ENCODE measurements around the gene GLIS1. TPM values are rescaled to one million over a fixed set of nuclear protein-coding genes. Genes with fewer than 3 reads are reported as not detected.

Gene GLIS1
- total and polyA plus RNA-seq, 2 experiments from 2014 or later: 0.13 to 1.3 TPM

- WGBS (ENCODE audit: low lambda C conversion rate, missing lambda C conversion rate): 87% methylated on average over 3 of the region's 3 CpGs
- H3K36me3 ChIP-seq (replicated peaks; ENCODE audit: insufficient read depth, low read depth): no peaks in the 10 kb centered on the region
- H4K20me1 ChIP-seq (ENCODE audit: insufficient read depth, poor library complexity, severe bottlenecking): no peaks in the 10 kb centered on the region
- DNase-seq (ENCODE audit: low spot score): no peak
- TF ChIP-seq EZH2phosphoT487 (IDR thresholded peaks at IDR 0.05; ENCODE audit: low read depth, severe bottlenecking, unreplicated experiment) (no peak), EZH2 (IDR thresholded peaks at IDR 0.05; ENCODE audit: borderline replicate concordance) (no peak), CTCF (IDR thresholded peaks at IDR 0.05; ENCODE audit: poor library complexity) (no peak)
- no peak overlapping the region for H3K4me2 ChIP-seq
- H3K27ac ChIP-seq: no peak overlapping the region
- no peak overlapping the region for H3K4me3 ChIP-seq
- no peaks in the 10 kb centered on the region for H3K27me3 ChIP-seq
- H2AFZ ChIP-seq: no peak overlapping the region
- peaks cover 14% of the 10 kb centered on the region for H3K4me1 ChIP-seq (ENCODE audit: insufficient read depth)
- H3K9me2 ChIP-seq (replicated peaks; ENCODE audit: insufficient read depth): no peaks in the 10 kb centered on the region
- no peaks in the 10 kb centered on the region for H3K9me3 ChIP-seq (ENCODE audit: low read depth)
- no peaks in the 10 kb centered on the region for H3K79me2 ChIP-seq
Measured at GRCh38 chr1:53662951-53663350, 76.0 kb downstream of the GLIS1 start.

- no peak overlapping the region for H3K4me3 ChIP-seq
- H3K9me3 ChIP-seq (ENCODE audit: low read depth): no peaks in the 10 kb centered on the region
- no peak overlapping the region for H2AFZ ChIP-seq
- H3K36me3 ChIP-seq (replicated peaks; ENCODE audit: insufficient read depth, low read depth): no peaks in the 10 kb centered on the region
- TF ChIP-seq CTCF (IDR thresholded peaks at IDR 0.05; ENCODE audit: poor library complexity) (no peak), EZH2phosphoT487 (IDR thresholded peaks at IDR 0.05; ENCODE audit: low read depth, severe bottlenecking, unreplicated experiment) (no peak), EZH2 (IDR thresholded peaks at IDR 0.05; ENCODE audit: borderline replicate concordance) (no peak)
- H3K4me1 ChIP-seq (ENCODE audit: insufficient read depth): peaks cover 14% of the 10 kb centered on the region
- H3K9me2 ChIP-seq (replicated peaks; ENCODE audit: insufficient read depth): no peaks in the 10 kb centered on the region
- H3K79me2 ChIP-seq: no peaks in the 10 kb centered on the region
- H4K20me1 ChIP-seq (ENCODE audit: insufficient read depth, poor library complexity, severe bottlenecking): no peaks in the 10 kb centered on the region
- 61% methylated on average over 11 of the region's 11 CpGs for WGBS (ENCODE audit: low lambda C conversion rate, missing lambda C conversion rate)
- H3K4me2 ChIP-seq: no peak overlapping the region
- H3K27me3 ChIP-seq: no peaks in the 10 kb centered on the region
- no peak for DNase-seq (ENCODE audit: low spot score)
- H3K27ac ChIP-seq: no peak overlapping the region
Measured at GRCh38 chr1:53662169-53662568, 76.8 kb downstream of the GLIS1 start.

GRCh38 chr1:53661496-53661895 is 77.5 kb downstream of the GLIS1 start:
- no peak overlapping the region for H3K27ac ChIP-seq
- peaks cover 17% of the 10 kb centered on the region for H3K4me1 ChIP-seq (ENCODE audit: insufficient read depth)
- no peaks in the 10 kb centered on the region for H3K79me2 ChIP-seq
- no peak overlapping the region for H3K4me2 ChIP-seq
- WGBS (ENCODE audit: low lambda C conversion rate, missing lambda C conversion rate): 89% methylated on average over 8 of the region's 8 CpGs
- DNase-seq (ENCODE audit: low spot score): no peak
- H3K9me2 ChIP-seq (replicated peaks; ENCODE audit: insufficient read depth): no peaks in the 10 kb centered on the region
- no peak overlapping the region for H3K4me3 ChIP-seq
- no peaks in the 10 kb centered on the region for H3K36me3 ChIP-seq (replicated peaks; ENCODE audit: insufficient read depth, low read depth)
- no peaks in the 10 kb centered on the region for H4K20me1 ChIP-seq (ENCODE audit: insufficient read depth, poor library complexity, severe bottlenecking)
- no peaks in the 10 kb centered on the region for H3K27me3 ChIP-seq
- no peak overlapping the region for H2AFZ ChIP-seq
- TF ChIP-seq EZH2 (IDR thresholded peaks at IDR 0.05; ENCODE audit: borderline replicate concordance) (no peak), EZH2phosphoT487 (IDR thresholded peaks at IDR 0.05; ENCODE audit: low read depth, severe bottlenecking, unreplicated experiment) (no peak), CTCF (IDR thresholded peaks at IDR 0.05; ENCODE audit: poor library complexity) (no peak)
- H3K9me3 ChIP-seq (ENCODE audit: low read depth): no peaks in the 10 kb centered on the region

GRCh38 chr1:53660666-53661065 is 78.3 kb downstream of the GLIS1 start:
- no peaks in the 10 kb centered on the region for H3K36me3 ChIP-seq (replicated peaks; ENCODE audit: insufficient read depth, low read depth)
- DNase-seq (ENCODE audit: low spot score): no peak
- H3K79me2 ChIP-seq: no peaks in the 10 kb centered on the region
- H3K27ac ChIP-seq: no peak overlapping the region
- H2AFZ ChIP-seq: no peak overlapping the region
- peaks cover 17% of the 10 kb centered on the region for H3K4me1 ChIP-seq (ENCODE audit: insufficient read depth)
- H3K9me2 ChIP-seq (replicated peaks; ENCODE audit: insufficient read depth): no peaks in the 10 kb centered on the region
- H4K20me1 ChIP-seq (ENCODE audit: insufficient read depth, poor library complexity, severe bottlenecking): no peaks in the 10 kb centered on the region
- no peaks in the 10 kb centered on the region for H3K27me3 ChIP-seq
- H3K4me2 ChIP-seq: no peak overlapping the region
- H3K9me3 ChIP-seq (ENCODE audit: low read depth): no peaks in the 10 kb centered on the region
- no peak overlapping the region for H3K4me3 ChIP-seq
- 87% methylated on average over 3 of the region's 3 CpGs for WGBS (ENCODE audit: low lambda C conversion rate, missing lambda C conversion rate)
- no peak for TF ChIP-seq CTCF (IDR thresholded peaks at IDR 0.05; ENCODE audit: poor library complexity)
- TF ChIP-seq EZH2phosphoT487 (IDR thresholded peaks at IDR 0.05; ENCODE audit: low read depth, severe bottlenecking, unreplicated experiment): no peak
- TF ChIP-seq EZH2 (IDR thresholded peaks at IDR 0.05; ENCODE audit: borderline replicate concordance): no peak
